HG02588 (cell line): ENCODE measurements around the gene OR2F1.

Experiments used
- ATAC-seq: cut with Tn5 transposase; IDR thresholded peaks from one replicate; pipeline ENCODE4 v1.9.1; 2021; ENCODE audit warnings: mild to moderate bottlenecking, moderate library complexity; ENCODE audit not compliant: unreplicated experiment

OR2F1 gene, protein sequence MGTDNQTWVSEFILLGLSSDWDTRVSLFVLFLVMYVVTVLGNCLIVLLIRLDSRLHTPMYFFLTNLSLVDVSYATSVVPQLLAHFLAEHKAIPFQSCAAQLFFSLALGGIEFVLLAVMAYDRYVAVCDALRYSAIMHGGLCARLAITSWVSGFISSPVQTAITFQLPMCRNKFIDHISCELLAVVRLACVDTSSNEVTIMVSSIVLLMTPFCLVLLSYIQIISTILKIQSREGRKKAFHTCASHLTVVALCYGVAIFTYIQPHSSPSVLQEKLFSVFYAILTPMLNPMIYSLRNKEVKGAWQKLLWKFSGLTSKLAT

DNA sequence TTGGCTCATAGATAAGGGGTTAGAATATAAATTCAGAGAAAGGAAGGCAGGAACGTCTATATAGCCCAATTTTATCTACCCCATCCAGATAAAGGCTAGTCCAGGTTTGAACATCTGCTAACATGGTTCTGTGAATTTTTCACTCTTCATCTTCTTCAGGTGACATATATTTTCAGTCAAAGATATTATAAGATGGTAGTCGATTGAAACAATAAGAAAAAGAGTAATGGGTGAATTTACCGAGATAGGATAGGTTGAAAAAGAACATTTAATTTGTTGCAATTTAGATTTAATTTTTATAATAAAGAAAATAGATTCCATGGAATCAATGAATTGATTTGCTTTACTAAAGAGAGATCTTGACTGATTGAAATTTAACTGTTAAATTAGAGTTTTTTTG lies at the start of gene OR2F1:
Gene OR2F1, plus strand, starts transcription at position 301 of the 400 bp plus-strand sequence. CDS start 5,127 bp downstream, outside the sequence.
- ATAC-seq = no peak

DNA sequence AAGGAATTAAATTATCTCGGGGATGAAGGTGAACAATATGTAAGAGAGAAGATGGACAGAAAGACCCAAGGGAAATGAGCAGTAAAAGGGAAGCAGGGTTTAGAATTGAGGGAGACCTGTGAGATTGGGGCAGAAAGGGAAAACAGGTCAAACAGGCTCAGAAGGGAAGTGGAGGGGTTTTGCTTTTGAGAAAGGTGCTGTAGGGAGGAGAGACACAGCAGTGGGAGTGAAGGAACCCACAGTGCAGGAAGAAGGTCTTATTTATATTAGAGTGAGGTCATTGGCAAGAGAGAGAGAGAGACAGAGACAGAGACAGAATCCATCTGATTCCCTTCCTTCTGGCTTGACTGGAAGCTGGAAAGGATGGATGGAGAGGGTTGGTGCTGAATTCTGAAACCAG lies 49.1 kb upstream of the OR2F1 start:
- no peak for ATAC-seq

DNA sequence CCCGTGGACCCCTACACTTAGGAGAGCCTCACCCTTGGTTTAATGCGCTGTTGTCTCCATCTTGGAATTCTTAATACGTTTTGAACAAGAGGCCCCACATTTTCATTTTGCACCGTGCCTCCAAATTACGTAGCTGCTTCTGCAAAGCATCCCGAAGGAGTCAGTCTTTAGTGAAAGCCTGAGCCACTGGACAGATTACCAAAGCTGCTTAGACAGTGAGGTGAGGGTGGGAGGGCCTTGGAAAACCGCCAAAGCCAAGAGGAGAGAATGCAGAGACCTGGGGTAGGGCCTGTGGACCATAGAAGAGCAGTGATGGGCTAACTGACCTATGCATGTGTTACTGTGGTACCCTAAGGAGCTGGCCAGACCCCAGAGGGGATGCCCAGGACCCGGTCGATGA lies 48.5 kb upstream of the OR2F1 start:
- no peak for ATAC-seq

DNA sequence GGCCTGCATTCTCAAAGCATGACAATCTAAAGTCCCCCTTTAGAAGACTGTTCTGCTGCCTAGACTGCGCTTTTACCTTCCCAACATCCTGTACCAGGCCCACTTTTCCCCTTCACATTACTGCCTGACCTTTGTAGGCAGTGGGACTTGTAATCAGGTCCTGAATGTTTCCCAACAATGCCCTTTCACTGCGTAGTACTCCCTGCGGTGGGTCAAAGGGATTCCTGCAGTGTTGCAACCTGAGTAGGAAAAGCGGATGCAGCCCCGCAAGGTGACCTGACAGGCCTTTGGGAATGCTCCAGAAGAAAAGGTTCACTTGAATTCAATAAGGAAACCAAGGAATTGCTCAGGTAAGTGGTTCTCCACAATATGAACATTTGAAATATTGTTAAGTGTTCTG lies 47.7 kb upstream of the OR2F1 start:
- no peak for ATAC-seq

DNA sequence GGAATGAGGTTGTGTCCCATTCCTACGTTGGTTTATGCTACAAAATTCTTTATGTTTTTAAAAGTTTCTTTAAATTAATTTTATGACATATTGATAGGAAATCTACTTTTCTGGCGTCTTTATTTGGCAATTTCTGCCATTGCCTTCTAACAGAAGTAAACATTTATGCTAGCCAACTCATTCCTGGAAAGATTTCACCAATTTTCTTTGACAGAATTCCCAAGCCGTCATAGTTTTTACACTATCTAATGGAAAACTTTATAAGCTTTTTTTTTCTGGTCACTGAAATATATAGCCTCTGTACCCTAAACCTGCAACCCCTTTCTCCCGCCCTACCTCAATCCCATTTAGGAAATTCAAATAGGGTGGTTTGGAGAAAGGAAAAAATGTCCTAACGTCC lies 46.5 kb upstream of the OR2F1 start:
- no peak for ATAC-seq

DNA sequence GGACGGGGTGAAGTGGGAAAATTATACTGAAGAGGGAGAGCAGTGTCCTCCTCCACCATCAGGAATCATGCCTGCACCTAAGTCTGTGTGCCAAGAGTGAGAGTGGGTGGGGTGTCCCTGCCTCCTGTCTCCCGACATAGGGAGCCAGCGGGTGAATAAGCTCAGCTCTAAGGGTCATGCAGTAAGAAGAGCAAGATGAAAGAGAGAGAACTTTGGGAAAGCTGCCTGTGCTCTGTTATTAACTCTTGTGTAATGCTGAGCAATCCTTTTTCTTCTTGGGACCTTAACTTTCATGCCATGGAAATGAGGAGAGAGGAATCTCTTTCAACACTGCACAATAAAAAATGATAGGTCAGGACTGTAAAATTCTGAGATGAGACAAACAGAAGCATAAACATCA lies 44.8 kb upstream of the OR2F1 start:
- no peak for ATAC-seq

DNA sequence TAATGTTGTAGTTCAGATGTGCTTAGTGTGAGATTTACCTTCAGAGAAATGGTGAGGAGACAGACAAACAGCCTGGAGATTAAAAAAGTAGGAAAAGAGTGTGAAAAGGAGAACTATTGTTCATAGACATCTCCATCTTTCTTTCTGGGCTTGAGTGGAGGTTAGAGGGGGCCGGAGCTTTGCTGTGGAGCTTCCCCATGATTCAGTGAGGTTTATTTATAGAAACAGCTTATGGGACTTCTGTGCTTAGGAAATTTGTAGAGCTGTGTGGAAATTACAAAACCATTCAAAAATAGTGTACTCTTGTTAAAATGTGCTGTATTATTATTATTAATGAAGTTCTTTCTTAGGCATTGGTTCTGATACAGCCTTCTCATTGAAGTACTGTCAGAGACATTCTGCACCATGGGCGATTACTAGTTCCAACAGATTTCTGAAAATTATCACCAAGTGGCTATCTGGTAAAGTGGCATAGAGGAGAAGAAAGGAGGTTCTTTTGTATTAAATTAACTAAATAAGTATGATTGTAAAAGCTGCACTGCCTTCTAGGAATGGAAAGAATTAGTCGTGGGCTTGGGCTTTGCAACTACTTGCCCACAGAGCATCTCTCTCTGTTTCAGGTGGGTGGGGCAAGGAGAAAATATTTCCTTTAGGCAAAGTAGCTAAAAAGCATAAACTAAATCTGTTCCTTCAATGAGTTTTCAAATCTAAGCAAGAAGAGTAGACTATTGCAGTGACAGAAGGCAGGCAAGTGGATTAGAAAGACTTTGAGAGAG lies 44.0 kb upstream of the OR2F1 start:
- ATAC-seq = no peak

DNA sequence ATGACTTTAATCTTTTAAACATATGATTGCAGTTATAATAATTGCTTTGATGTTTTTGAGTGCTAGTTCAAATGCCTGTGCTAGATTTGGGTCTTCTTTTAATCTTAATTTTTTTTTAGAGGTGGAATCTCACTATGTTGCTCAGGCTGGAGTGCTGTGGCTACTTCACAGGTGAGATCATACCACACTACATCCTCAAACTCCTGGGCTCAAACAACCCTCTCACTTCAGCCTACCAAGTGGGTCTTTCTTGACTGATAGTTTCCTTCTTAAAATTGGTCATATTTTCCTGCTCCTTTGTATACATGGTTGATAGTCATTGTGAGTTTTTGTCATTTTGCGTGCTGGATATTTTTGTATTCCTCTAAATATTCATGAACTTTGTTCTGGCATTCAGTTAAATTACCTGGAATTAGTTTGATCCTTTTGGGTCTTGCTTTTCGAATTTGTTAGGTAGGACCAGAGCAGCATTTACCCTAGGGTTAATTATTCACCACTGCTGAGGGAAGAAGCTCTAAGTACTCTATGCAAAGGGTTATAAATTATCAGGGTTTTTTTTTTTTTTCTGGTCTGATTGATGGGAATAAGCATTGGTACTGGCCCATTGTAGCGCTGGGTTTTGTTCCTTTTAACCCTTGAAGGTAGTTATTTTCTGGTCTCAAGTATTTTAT lies 40.6 kb upstream of the OR2F1 start:
- no peak for ATAC-seq

DNA sequence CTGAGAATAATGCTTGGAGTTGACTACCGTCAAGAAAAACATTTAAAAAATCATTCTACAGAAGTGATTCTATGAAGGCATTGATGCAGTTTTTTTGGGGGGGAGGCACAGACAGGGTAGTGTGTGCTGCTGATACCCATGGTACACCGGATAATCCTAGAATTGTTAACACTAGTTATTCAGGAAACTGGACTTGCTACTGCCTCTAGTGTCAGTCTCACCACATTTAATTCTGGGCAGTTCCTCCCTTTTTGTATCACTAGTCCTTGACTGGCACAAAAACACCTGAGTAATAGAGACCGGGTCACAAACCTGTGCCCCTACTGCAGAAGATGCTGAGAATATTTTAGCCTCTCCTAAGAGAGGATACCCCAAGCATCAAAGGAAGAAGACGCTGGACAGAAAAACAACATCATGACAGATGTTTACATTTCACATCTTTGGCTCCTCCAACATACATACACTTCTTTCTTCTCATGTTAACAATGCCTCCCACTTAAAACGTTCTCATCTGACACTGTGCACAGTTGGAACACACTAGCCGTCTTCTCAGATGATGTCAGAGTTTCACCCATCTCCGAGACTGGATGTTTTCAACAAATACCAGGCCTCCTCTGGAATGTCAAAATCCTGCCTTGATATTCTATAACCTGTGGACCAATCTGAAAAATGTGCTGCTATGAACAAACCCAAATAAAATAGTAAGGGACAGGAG lies 39.5 kb upstream of the OR2F1 start:
- no peak for ATAC-seq

DNA sequence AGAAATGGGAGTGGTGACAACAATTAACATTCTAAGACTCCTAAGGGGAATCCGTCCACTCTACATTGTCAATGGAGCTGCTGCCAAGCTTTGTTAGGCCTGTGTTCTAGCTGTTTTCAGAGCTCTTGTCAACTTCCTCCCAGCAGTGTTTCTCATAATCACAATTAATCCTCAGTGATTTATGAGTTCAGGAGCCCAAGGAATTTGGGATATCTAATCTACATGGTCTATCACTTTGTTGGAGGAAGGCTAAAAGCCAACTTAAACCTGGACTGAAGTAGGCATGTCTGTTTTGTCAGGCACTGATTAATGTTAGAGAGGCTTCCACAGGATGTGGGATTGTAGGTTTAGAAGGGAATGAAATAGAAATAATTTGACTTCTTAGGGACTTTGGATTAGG lies 29.8 kb upstream of the OR2F1 start:
- ATAC-seq = no peak

DNA sequence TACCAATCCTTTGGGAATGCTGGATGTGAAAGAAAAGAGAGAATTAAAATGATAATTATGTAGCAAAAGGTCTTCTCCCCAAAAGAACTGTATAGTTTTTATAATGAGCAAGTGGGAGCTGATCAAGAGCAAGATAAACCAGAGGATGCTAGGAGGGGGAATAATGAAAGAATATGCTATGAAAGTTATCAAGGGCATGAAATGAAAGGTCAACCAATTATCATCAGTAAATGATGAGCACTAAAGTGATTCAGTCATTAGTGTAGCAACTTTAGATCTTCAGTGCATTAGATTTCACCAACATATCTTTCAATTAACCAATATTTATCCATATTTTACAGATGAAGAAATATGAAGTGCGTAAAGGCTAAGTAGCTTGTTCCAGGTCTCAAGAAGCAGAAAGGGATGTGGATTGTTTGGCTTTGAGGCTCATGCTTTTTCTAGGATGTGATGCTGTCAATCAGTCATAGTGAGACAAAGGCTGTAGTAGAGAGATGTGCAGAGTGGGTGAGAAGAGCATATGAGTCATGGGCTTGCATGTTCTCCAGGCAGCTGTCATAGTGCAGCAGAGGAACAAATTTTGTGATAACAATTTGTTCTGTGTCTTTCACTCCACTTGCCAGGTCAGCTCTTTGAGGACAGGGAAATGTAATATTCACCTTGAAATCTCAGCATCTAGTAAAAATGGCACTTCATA lies 25.3 kb upstream of the OR2F1 start:
- no peak for ATAC-seq

DNA sequence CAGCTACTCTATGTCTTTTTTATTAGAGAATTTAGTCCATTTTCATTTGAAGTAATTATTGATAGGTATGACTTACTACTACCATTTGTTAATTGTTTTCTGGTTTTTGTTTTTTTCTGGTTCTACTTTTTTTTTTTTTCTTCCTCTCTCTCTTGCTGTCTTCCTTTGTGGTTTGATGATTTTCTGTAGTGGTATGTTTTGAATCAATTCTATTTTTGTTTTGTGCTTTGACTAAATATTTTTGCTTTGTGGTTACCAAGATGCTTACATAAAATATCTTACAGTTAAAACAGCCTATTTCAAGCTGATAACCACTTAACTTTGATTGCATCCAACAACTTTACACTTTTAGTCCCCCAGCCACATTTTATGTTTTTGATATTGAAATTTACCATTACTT lies 22.9 kb upstream of the OR2F1 start:
- ATAC-seq = no peak

DNA sequence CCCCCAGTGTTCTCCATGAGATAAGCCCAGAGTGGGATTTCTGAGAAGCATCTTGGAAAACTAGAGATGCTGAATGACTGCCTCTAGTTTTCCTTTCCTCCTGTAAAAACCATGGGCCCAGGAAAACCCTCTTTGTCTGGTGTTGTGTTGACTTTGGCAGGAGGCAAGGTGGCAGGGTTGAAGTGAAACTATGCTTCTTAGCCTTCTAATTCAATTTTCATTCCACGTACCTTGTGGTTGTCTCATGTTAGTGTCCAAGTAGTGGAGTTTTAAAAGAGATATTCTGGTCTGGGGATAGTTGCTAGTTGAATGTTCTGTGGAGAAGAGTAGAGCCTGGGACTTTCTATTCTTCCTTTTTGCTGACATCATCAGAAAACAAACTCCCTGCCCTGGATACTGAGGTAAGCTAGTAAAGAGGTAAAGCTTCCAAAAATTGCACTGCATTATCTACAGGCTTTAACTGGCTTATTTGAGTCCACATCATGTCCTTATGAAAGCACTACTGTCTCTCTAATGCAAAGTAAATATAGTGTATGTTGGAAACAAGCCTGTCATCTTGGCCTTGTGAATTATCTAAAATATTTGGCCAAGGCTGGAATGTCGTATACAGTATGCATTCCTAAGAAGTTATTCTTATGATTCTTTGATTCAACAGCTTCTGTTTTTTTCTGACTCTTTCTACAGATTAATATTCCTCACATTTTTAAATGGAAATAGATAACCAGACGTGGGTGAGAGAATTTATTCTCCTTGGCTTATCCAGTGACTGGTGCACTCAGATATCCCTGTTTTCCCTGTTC lies 19.9 kb upstream of the OR2F1 start, which contains the start of gene OR2F2:
Gene OR2F2, plus strand, starts transcription at position 708 of the 800 bp plus-strand sequence. Its CDS starts 0 bp downstream, at position 708.
- ATAC-seq = no peak

DNA sequence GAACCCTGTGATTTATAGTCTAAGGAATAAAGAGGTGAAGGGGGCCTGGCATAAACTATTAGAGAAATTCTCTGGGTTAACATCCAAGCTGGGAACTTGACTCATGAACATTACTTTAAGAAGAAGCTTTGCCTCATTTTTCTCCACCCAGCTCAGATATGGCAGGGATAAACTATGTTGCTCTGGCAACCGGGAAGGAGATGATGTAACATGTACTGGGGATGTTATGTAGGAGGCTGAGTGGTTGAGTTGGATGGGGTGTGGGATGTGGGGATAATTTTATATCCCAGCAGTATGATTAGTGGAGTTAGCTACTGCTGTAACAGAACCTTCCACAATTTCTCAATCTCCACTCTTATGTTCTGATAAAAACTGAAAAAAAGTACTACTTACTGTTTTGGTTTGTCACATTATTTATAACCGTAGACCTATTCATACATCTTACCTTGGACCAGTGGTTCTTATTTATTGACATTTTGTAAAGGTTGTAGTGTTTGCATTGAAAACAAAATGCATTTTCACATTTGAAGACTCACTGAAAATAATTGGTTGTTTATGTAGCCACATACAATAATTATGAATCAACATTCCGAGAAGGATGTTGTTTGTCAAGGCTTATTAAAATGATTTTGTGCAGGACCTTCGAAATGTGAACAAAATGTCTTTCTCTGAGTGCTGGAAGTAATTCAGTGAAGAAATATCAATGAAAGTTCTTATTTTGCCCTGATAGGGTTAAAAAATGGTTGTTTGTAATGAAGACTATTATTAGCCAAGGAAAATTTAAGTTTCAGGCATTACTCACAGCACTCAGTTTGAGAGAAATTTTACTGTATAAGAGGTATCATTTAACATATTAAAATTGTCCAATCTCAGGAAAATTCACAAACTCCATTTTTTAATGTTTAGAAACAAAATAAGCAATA lies 18.3 kb upstream of the OR2F1 start:
- no peak for ATAC-seq

DNA sequence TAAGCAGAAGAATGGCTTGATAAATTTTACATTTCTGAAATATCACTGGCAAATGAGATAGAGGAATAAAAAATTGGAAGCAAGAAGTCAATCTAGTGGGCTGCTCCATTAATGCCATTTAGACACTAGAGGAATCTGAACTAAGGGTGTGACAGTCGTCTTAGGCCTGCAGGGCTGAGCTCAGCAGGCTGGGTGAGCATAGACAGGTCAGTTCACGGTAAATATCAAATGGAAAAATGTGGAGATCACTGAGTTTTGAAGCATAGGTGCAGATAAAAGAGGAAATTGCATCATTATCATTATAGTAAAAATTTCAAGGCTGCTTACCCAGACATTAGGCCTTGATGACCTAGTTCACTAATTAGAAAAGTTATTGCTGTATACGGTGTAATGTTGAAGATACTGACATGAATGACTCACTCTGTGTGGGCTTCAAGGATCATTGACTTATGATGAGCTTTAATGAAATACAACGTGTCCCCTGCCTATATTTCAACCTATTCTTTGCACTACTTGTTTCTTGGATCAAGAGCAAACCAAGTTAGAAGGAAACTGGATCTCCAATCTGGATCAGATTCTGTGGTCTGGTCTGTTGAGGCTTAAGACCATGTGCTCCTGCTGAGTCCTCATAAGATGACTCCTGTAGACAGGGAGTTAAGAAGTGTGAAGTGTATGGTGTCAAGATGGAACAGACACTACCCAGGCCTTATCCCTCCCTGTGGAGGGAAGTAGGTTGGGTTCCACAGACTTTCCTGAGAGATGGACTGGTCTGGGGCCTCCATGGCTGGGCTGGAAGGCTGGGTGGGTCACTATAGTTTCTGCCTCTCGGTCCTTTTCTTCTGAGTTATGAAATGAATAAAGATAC lies 16.0 kb upstream of the OR2F1 start:
- no peak for ATAC-seq

DNA sequence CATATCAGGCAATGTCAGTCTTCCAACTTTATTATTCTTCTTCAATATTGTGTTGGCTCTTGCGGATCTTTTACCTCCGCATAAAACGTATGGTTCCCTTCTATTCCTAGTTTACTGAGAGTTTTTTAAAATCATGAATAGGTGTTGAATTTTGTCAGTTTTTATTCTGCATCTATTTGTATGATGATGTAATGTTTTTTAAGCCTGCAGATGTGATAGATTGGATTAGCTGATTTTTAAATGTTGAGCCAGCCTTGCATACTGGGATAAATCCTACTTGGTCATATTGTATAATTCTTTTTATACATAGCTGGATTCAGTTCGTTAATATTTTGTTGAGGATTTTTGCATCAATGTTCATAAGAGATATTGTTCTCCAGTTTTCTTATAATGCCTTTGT lies 9.2 kb upstream of the OR2F1 start:
- ATAC-seq = no peak

DNA sequence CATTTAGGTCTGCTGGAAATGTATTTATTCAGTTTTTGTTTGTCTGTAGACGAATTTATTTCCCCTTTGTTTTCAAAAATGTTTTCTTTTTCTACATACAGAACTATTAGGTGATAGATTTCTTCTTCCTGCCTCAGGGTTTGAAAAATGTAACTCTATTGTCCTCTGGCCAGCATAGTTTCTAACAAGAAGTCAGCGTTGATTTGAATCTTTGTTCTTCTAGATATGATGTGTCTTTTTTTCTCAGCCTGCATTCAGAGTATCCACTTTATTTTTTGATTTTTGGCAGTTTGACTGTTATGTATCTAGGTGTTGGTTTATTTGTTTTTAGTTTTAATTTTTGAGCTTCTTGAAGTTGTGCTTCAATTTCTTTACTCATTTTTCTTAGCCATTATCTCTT lies 7.5 kb upstream of the OR2F1 start:
- no peak for ATAC-seq

DNA sequence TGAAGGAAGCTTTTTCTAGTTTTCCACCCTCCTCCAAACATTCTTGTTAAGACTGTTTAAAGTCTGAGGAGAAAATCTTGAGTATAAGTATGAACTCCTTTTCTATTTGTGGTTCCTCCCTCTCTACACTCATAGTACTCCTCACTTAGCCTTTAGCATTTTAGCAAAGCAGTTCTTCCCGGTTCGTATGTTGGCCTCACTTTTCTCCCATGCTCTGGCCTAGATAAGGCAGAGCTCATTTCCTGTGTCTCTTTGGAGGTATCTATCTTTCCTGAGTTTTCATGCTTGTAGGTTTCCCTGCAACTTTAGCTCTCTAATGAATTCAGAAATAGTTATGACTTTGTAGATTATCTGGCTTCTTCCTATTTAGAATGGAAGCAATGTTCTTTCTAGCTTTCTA lies 5.9 kb upstream of the OR2F1 start:
- no peak for ATAC-seq
